MCF 10A (cell line): ENCODE measurements around the gene C17orf75. TPM values are rescaled to one million over a fixed set of nuclear protein-coding genes. Genes with fewer than 3 reads are reported as not detected.

ENCODE experiments used
- BruUV-seq: library from RNA; stranded (reverse); fragments of 400-500 nt; replicated peaks from 2 replicates; lab custom pipeline; 2021; lab: Mats Ljungman, UMichigan
- CTCF ChIA-PET: fragments of 300-600 bp; sonication (Branson Sonifier 250); formaldehyde crosslinking; extraction: SDS; loops from one replicate; lab custom pipeline; 2021; ENCODE audit warnings: antibody characterized with exemption, inconsistent platforms; lab: Yijun Ruan, JAX
- POLR2A ChIA-PET: fragments of 300-600, 350-650 bp; sonication (Branson Sonifier 250); formaldehyde crosslinking; extraction: SDS; loops from one replicate; lab custom pipeline; 2020; ENCODE audit warnings: antibody characterized with exemption, inconsistent platforms; lab: Yijun Ruan, JAX
- DNase-seq: peaks from one replicate; pipeline ENCODE4 v3.0.0-alpha.2; 2018; ENCODE audit not compliant: unreplicated experiment
- H3K27ac Mint-ChIP-seq: one replicate; pipeline ENCODE4 v1.8.0; 2022; ENCODE audit warnings: mild to moderate bottlenecking, low read depth, mixed read lengths; ENCODE audit not compliant: unreplicated experiment
- H3K27me3 Mint-ChIP-seq: one replicate; pipeline ENCODE4 v1.8.0; 2022; ENCODE audit warnings: mixed read lengths; ENCODE audit not compliant: insufficient read depth, unreplicated experiment
- H3K36me3 Mint-ChIP-seq: one replicate; pipeline ENCODE4 v1.8.0; 2022; ENCODE audit warnings: mild to moderate bottlenecking, moderate library complexity, mixed read lengths; ENCODE audit not compliant: insufficient read depth, unreplicated experiment
- H3K4me1 Mint-ChIP-seq: one replicate; pipeline ENCODE4 v1.8.0; 2022; ENCODE audit warnings: mixed read lengths; ENCODE audit not compliant: insufficient read depth, unreplicated experiment
- H3K4me3 Mint-ChIP-seq: one replicate; pipeline ENCODE4 v1.8.0; 2022; ENCODE audit warnings: mild to moderate bottlenecking, moderate library complexity, mixed read lengths; ENCODE audit not compliant: unreplicated experiment
- H3K9me3 Mint-ChIP-seq: one replicate; pipeline ENCODE4 v1.8.0; 2022; ENCODE audit warnings: mixed read lengths; ENCODE audit not compliant: unreplicated experiment
- intact Hi-C: fragments of 100-400 bp; cut with micrococcal nuclease; formaldehyde crosslinking; loops from 2 replicates; pipeline ENCODE4 v1.14.1; 2022
- total RNA-seq: library from RNA; stranded (reverse); gene quantifications from 2 replicates; pipeline ENCODE4 v1.2.3, GENCODE V29; 2022
- TF ChIP-seq, protein P1 (sequence below): fragments of 200-600 bp; IDR thresholded peaks from one replicate; pipeline ENCODE4 v1.8.0; 2022; ENCODE audit warnings: antibody characterized with exemption, mild to moderate bottlenecking; ENCODE audit not compliant: unreplicated experiment

Gene C17orf75
- total RNA-seq, 1 experiment from 2014 or later = 18.1 TPM

DNA sequence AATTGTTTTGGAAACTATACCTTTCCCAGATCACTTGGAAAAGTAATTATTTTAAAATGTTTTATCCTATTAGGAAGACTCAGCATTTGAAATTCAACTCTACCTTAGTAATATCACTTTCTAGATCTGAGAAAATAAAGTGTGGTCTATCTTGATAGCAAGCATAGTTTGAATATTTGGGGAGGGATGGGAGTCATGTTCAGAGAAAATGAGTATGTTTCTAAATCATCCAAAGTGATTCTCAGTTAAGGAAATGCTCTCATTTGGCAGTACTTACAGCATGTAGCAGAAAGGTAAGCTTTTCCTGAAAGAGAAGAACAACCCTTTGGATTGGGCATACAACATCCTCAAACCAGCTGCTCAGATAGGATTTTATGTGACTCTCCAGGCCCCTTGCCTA lies 6.9 kb downstream of the C17orf75 start:
- ChIA-PET CTCF (interaction anchor here (0.7 to 4.1 kb wide), 2 partner anchors 16 to 24 kb away, joined by 3 to 19 read pairs; no protein-coding TSS in a partner anchor), POLR2A (interaction anchor here (0.5 kb wide), 1 partner anchor 417 kb away, joined by 5 read pairs; no protein-coding TSS in a partner anchor)
- Mint-ChIP-seq H3K27ac (no peak overlapping the region), H3K36me3 (peaks cover 57% of the 10 kb centered on the region), H3K4me3 (no peak overlapping the region), H3K9me3 (no peaks in the 10 kb centered on the region), H3K27me3 (no peaks in the 10 kb centered on the region), H3K4me1 (peaks cover 5% of the 10 kb centered on the region)
- DNase-seq = no peak
- intact Hi-C loops = no loop called here
- no TSS peak for BruUV-seq
- TF ChIP-seq, protein P1, sequence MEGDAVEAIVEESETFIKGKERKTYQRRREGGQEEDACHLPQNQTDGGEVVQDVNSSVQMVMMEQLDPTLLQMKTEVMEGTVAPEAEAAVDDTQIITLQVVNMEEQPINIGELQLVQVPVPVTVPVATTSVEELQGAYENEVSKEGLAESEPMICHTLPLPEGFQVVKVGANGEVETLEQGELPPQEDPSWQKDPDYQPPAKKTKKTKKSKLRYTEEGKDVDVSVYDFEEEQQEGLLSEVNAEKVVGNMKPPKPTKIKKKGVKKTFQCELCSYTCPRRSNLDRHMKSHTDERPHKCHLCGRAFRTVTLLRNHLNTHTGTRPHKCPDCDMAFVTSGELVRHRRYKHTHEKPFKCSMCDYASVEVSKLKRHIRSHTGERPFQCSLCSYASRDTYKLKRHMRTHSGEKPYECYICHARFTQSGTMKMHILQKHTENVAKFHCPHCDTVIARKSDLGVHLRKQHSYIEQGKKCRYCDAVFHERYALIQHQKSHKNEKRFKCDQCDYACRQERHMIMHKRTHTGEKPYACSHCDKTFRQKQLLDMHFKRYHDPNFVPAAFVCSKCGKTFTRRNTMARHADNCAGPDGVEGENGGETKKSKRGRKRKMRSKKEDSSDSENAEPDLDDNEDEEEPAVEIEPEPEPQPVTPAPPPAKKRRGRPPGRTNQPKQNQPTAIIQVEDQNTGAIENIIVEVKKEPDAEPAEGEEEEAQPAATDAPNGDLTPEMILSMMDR = no peak

DNA sequence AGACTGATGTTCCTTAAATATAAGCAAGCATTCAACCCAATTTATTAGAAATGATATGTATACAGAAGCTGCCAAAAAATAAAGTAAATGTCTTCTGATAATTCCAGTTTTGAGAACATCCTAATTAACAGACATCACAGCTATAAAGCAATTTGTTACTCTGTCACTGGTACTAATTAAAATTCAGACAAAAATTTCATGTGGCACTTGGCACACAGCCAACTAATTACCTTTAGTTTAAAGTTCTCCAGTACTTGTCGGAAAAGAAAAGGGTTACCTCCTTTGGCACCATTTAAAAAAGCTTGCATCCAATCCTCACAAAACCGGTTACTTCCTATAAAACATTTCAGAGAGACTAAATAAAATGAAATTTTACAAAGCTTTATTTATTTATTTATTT lies 8.8 kb downstream of the C17orf75 start:
- no peaks in the 10 kb centered on the region for H3K9me3 Mint-ChIP-seq
- TF ChIP-seq, protein P1 = no peak
- BruUV-seq = no TSS peak
- POLR2A ChIA-PET = no interaction called here
- H3K27ac Mint-ChIP-seq = no peak overlapping the region
- intact Hi-C loops = no loop called here
- CTCF ChIA-PET = interaction anchor here (0.6 to 4.1 kb wide), 2 partner anchors 13 to 14 kb away, joined by 3 to 19 read pairs; no protein-coding TSS in a partner anchor
- no peak overlapping the region for H3K4me3 Mint-ChIP-seq
- peaks cover 5% of the 10 kb centered on the region for H3K4me1 Mint-ChIP-seq
- DNase-seq = no peak
- no peaks in the 10 kb centered on the region for H3K27me3 Mint-ChIP-seq
- H3K36me3 Mint-ChIP-seq = peaks cover 40% of the 10 kb centered on the region

DNA sequence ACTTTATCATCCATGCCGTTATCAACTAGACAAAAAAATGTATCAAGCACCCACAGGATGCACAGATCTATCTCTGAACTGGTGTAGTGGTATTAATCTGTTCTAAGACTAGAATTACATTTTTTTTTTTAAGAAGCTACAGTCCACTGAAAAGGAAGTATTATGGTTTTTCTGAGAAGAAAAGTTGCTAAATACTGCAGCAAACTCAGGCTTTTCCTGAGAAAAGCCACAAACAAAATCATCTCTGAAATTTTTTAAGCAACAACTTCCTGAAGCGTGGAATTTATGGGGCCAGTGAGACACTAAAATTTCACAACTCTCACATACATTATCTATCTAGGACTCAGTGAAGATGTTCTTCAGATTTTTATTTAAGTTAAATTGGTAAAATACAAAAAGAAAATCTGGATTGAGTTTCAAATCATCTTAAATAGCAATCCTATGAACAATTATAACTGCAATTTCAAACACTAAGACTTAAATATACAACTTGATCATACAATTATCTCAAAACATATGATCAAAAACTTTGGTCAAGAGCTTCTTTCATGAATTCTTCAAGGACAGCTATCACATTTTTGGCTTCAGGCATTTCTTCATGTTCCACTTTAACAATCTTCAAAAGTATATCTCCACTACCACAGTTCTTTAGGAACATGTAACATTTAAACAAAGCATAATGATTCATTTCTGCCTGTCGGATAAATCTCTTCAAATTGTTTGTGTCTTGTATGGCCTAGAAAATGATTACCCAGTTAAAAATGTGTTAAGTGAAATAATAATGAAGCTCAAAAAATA lies 10.5 kb downstream of the C17orf75 start:
- Mint-ChIP-seq H3K36me3 (peaks cover 24% of the 10 kb centered on the region), H3K27ac (no peak overlapping the region), H3K4me3 (no peak overlapping the region), H3K4me1 (peaks cover 5% of the 10 kb centered on the region), H3K27me3 (no peaks in the 10 kb centered on the region), H3K9me3 (no peaks in the 10 kb centered on the region)
- ChIA-PET POLR2A (interaction anchor here (1.9 kb wide), 1 partner anchor 10 kb away, joined by 5 read pairs; no protein-coding TSS in a partner anchor), CTCF (interaction anchor here (0.6 to 4.1 kb wide), 5 partner anchors 13 to 416 kb away, joined by 3 to 19 read pairs (median 5); partner anchors contain the start of gene PSMD11)
- intact Hi-C loops = no loop called here
- DNase-seq = no peak
- TF ChIP-seq, protein P1 = no peak
- BruUV-seq = no TSS peak

DNA sequence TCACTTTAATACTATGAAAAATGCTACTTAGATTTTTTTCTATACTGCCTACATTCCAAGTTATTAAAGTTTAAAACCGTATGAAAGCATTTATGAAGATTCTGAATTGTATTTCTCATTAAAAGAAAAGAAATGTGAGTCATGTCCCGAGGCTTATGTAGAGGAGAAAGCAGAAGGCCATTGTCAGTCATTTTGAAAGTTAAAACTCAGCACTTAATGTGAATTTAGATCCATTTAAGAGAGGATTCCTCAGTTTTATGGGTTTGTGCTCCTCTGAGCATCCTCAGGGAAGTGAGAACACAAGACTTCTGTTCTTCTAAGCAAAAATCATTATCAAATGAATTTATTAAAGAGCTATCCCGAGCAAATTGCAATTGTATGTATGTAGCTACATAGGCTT lies 11.8 kb downstream of the C17orf75 start:
- ChIA-PET CTCF (interaction anchor here (0.8 to 3.2 kb wide), 4 partner anchors 10 to 114 kb away, joined by 3 to 9 read pairs (median 6); partner anchors contain the start of gene PSMD11), POLR2A (no interaction called here)
- TF ChIP-seq, protein P1 = no peak
- no peak for DNase-seq
- H3K4me3 Mint-ChIP-seq = no peak overlapping the region
- no TSS peak for BruUV-seq
- H3K4me1 Mint-ChIP-seq = no peaks in the 10 kb centered on the region
- peaks cover 16% of the 10 kb centered on the region for H3K36me3 Mint-ChIP-seq
- H3K9me3 Mint-ChIP-seq = no peaks in the 10 kb centered on the region
- no peaks in the 10 kb centered on the region for H3K27me3 Mint-ChIP-seq
- intact Hi-C loops = no loop called here
- no peak overlapping the region for H3K27ac Mint-ChIP-seq
